Measurements from ENCODE around the gene HOXD3.

The HOXD3 gene

DNA sequence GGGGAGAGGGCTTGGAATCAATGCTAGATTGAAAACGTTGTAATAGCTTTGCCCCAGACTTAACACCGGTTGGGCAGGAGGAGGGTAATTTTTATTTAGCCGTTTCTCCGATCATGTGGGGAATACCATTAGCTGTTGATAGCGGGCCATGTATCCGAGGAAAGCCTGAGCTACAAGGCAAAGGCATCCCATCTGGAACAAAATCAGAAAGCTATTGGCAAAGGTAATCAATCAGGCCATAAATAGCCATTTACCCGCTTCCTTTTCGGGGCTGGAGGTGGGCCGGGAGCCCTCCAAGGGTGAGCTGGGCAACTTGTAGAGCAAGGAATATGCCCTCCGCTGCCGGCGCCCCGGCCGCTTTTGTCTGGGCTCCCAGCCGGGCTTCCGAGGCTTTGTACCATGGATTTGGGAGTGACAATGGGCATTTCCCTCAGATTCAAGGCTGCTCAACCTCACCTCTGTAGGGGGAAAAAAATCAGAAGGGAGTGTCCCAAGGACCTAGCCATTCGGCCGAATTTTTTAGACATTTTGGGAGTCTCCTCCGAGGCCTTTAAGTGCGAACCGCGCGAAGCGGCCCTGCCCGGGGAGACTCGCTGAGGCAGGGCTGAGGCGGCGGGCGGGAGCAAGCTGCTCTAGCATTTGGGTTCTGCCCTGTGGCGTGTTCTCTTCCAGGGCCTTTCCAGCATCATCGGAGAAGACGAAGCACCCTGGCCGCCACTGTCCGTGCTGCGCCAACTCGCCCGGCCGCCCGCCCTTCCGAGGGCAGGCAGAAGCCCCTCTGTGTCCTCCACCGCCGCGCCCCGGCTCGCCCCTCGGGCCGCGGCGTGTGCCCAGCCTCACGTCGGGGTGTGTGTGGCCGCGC, 35.7 kb upstream of the HOXD3 start:
- in situ Hi-C loops (cut with MboI; ENCODE audit: low sequenced_read_pairs) = no loop called here

DNA sequence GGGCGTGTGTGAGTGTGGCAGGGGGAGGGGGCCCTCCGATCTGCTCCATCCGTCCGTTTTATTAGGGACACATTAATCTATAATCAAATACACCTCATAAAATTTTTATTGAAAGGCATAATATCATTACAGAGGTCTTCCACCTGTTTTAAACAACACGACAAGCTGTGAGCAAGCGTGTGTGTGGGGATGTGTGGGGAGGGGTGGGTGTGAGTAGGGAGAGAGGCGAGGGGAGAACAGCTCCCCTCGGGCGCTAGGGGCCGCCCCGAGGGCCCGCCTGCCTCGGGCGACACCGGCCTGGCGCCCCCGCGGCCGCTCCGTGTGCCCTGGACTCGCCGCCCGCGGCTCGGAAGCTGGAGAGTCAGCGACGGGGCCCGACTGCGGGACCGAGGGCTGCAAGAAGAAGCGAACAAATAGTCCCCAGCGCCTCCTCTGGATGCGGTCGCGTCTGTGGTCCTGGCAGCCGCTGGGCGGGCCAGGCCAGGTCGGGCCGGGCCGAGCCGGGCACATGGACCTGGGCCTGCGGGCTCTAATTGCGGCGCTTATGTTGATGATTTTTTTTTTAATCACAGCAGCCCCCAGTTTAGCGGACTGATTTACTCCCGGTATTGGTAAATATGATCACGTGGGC, 34.9 kb upstream of the HOXD3 start:
- in situ Hi-C loops (cut with MboI; ENCODE audit: low sequenced_read_pairs) = no loop called here

DNA sequence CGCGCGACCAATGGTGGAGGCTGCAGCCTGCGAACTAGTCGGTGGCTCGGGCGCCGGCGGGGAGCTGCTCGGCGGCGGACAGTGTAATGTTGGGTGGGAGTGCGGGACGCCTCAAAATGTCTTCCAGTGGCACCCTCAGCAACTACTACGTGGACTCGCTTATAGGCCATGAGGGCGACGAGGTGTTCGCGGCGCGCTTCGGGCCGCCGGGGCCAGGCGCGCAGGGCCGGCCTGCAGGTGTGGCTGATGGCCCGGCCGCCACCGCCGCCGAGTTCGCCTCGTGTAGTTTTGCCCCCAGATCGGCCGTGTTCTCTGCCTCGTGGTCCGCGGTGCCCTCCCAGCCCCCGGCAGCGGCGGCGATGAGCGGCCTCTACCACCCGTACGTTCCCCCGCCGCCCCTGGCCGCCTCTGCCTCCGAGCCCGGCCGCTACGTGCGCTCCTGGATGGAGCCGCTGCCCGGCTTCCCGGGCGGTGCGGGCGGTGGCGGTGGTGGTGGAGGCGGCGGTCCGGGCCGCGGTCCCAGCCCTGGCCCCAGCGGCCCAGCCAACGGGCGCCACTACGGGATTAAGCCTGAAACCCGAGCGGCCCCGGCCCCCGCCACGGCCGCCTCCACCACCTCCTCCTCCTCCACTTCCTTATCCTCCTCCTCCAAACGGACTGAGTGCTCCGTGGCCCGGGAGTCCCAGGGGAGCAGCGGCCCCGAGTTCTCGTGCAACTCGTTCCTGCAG, 34.3 kb upstream of the HOXD3 start, which contains the start of gene HOXD9:
TSS of gene HOXD9 (plus strand) at position 37 of the 728 bp plus-strand sequence. CDS start at position 87, 50 bp downstream.
- in situ Hi-C loops (cut with MboI; ENCODE audit: low sequenced_read_pairs) = no loop called here

DNA sequence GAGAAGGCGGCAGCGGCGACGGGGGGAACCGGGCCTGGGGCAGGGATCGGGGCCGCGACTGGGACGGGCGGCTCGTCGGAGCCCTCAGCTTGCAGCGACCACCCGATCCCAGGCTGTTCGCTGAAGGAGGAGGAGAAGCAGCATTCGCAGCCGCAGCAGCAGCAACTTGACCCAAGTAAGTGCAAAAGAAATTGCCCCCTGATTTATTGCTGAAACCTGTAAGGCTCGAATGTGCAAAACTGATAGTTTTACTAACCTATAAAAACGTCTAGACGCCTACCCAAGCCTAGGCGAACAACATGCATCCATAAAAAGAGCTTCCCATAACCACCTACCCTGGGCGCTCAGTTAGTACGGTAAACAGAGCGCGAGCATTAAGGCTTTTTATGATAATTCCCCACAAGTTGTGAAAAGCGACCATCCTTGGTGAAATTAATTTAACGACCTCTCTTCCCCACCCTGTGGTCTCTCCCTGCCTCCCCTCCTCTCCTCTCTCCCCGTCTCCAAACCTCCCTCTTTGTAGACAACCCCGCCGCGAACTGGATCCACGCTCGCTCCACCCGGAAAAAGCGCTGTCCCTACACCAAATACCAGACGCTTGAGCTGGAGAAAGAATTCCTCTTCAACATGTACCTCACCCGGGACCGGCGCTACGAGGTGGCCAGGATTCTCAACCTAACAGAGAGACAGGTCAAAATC, 33.5 kb upstream of the HOXD3 start:
- in situ Hi-C loops (cut with MboI; ENCODE audit: low sequenced_read_pairs) = no loop called here

DNA sequence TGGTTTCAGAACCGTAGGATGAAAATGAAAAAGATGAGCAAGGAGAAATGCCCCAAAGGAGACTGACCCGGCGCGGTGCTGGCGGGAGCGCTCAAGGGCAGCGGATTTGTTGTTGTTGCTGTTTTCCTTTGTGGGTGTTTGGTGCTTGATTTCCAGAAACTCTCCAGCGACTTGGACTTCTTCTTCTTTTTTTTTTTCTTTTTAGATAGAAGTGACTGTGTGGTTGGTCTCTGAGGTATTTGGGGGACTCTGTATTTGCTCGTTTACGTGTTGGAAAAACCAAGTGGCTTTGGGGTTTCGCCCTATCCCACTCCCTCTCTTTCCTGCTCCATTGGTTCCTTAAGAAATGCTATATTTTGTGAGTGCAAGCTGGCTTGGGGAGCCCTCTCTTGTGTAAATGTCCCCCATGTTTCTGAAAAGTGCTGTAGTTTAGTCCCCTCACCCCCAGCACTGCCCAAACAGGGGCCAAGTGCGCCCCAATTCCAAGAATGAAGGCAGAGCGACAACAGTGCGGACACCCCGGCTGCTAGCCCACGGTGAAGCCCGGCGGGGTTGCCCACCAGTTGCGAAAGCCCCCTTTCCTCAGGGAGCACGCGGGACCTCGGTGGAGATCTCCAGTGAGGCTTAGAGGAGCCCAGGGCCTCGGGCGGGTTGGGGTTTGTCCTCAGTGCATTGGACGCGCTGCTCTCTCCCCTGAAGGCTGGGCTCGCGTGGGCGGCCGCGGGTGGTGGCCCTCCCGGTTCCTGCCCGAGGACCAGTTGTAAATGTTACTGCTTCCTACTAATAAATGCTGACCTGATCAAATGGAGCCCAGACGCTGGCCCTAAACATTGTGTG, 32.8 kb upstream of the HOXD3 start:
- in situ Hi-C loops (cut with MboI; ENCODE audit: low sequenced_read_pairs) = no loop called here

DNA sequence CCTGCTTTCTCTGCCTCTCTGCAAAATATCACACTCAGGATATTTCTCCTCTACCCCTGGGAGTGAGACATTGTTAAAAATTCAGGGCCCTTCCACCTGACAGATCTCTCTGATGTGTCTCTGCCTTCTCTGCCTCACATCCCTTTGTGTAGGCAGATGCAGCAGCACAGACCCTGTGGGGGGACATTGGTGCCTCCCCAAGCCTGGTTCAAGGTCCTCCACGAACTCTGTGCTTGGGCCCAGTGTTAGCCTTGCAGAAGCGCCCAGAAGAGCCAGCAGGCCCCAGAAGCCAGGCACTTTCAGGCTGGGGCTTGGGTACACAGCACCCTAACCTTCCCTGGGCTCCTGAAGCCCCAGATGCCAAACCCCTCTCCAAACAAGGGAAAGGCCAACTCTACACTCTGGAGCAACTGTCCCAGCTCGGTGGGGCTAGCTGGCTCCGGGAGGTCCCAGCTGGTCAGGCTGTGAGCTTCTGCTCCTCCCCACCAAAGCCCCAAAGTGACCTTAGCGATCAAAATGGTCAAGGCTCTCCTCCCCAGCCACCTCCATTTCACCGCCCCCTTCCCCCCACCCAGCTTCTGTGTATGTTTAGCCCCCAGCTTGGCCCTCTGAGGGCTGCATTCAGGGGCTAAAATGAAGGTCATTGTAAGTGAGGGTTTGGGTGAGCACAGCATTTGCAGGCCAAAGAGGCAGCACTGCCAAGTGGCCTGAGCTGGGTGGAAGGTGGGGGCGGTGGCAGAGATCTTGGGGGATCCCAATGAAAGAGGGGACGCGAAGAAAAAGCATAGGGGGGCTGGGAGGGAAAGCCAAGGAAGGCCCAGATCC, 31.9 kb upstream of the HOXD3 start:
- in situ Hi-C loops (cut with MboI; ENCODE audit: low sequenced_read_pairs) = loop anchor here (25.0 kb wide), 1 partner anchor 512 kb away; no protein-coding TSS in a partner anchor

DNA sequence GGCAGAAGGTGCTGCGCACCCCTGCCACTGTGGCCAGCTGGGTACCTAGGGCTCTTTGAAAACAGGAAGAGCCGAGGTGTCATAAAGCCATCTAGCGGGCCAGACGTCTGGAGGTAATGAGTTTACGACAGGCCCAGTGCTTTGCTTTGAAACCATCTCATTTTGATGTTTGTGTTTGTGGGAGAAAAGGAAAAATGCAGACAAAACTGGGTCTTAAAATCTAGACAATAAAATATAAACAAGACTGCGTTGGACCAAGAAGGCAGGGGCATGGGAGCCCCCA, 31.4 kb upstream of the HOXD3 start:
- in situ Hi-C loops (cut with MboI; ENCODE audit: low sequenced_read_pairs) = loop anchor here (25.0 kb wide), 1 partner anchor 512 kb away; no protein-coding TSS in a partner anchor

DNA sequence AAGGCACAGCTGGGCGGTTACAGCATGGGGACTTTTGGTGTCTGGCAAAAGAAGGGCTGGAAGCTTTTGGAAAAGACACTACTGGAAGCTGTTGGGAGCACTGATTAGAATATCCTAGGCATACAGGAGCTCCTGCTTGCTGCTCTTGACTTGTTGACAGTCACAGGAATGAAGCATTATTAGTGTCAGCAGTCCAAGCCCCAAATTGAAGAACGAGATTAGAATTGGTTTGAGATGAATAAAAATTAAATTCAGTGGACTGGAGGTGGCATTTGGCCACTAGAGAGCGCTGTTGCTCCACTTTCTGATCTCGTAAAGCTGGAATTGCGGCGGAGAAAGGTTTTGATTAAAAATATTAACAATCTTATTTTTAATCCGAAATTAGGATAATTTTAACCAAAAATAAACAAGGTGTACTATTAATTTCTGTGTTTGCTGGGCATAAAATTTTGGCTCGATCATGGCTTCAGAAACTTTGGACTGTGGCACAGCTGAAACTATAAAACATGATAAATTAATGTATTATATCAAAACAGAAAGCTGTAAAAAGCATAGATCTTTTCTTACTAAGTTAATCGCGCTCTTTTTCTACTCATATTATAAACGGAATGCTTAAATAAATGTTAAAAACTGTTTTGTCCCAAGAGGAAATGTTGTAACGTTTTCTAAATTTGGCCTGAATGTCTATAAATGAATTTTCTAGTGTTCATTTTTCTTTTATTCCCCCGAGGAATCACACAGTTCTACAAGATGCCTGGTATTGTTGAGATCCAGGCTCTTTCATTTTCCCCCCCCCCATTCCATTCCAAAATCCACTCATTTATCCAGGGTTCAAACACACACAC, 30.0 kb upstream of the HOXD3 start:
- in situ Hi-C loops (cut with MboI; ENCODE audit: low sequenced_read_pairs) = loop anchor here (25.0 kb wide), 1 partner anchor 510 kb away; no protein-coding TSS in a partner anchor

DNA sequence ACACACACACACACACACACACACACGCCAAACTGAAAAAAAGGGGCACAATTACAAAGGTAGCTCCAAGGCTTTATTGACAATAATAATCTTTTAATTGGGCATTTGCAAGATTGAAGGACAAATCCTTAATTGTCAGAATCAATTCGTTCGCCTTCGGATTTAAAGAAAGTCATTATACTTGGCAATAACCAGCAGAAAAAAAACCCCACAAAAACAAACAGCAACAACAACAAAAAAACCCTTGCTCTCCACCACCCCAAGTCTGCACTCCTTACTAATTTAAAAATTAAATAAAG, 29.4 kb upstream of the HOXD3 start:
- in situ Hi-C loops (cut with MboI; ENCODE audit: low sequenced_read_pairs) = loop anchor here (25.0 kb wide), 1 partner anchor 510 kb away; no protein-coding TSS in a partner anchor

DNA sequence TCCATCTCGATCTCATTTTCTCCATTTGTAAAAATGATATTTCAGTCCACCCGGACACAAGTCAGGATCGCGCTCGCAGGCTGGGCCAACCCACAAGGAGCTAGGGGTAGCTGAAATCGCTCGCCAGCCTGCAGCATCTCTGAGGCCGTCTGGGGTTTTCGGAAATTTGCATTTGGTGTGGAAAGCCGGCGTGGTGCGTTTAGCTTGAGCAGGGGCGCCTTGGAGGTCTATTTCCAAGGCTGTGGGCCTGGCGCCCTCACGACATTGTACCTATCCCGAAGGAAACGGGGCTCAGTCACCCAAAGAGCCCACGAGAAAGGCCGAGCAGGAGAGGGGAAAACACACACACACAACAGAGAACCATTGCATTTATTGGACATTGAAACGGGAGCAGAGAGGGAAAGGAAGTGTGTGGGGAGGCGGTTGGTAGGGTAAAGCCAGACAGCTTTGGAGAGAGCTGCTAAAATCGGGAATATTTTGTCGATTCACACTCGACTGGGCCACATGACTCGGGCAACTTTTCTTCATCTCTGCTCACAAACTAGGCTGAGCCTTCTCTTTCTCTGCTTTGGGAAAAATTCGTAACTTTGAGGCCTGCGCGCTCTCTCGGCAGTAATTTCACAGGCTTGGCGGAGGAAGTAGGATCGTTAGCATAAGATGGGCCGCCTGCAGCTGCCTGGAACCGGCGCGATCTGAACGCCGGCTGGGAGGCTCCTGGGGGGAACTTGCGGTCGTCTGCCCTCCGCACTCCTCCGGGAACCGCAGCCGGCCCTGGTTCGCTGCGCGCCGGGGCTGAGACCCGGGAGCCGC, 28.7 kb upstream of the HOXD3 start:
- in situ Hi-C loops (cut with MboI; ENCODE audit: low sequenced_read_pairs) = loop anchor here (25.0 kb wide), 1 partner anchor 509 kb away; no protein-coding TSS in a partner anchor

DNA sequence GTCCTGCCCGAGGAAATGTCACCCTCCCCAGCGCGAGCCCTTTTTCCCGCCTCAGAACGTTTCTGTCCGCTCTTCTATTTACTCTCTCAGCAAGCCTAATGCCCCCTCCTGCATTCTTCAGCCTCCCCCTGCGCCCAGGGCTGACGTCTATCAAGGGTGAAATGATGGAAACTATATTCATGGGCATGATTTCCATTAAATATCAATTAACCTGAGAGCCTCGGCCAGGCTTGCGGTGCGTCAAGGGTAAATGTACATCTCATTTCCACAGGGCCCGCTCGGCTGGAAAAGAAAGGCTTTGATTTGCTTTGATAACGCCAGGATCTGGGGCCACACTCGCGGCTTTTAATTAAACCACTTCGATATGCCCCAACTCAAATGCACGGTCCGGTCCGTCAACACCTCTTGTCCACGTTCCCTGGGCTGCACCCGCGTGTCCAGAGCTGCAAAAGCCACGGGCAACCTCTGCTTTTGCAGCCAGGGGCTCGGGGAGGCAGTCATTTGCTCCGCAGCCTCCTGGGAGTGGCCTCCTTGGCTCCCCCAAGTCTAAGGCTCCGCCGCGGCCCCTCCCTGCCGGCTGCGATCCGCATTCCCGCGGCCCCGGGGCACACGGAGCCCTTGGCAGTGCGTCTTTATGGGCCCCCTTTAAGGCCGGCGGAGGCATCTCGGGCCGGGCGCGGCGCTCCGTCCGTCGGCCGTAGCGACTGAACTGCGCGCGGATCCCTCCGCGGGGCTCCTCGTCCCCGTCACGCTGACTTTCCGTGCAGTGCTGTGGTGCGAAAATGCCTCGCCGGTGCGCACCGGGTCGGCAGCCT, 27.9 kb upstream of the HOXD3 start, which contains the start of gene HOXD8:
TSS of gene HOXD8 (plus strand) at position 724 of the 815 bp plus-strand sequence. CDS start 662 bp downstream, outside the sequence.
- in situ Hi-C loops (cut with MboI; ENCODE audit: low sequenced_read_pairs) = loop anchor here (25.0 kb wide), 1 partner anchor 508 kb away; no protein-coding TSS in a partner anchor

DNA sequence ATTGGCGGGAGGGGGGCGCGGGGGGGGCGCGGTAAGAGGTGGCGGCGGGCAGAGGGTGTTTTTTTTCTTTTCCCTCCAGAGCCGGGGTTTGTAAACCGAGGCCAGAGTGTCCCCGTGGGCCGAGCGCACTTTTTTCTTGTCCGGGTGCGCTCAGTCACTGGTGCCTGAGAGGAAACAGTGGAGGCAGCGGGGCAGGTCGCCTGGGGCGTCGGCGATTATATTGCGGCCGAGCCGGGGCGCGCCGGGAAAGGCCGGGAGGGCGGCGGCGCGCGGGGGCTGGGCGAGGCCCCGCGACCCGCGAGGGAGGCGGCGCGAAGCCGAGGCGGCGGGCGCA, 27.3 kb upstream of the HOXD3 start:
- in situ Hi-C loops (cut with MboI; ENCODE audit: low sequenced_read_pairs) = loop anchor here (25.0 kb wide), 1 partner anchor 508 kb away; no protein-coding TSS in a partner anchor

DNA sequence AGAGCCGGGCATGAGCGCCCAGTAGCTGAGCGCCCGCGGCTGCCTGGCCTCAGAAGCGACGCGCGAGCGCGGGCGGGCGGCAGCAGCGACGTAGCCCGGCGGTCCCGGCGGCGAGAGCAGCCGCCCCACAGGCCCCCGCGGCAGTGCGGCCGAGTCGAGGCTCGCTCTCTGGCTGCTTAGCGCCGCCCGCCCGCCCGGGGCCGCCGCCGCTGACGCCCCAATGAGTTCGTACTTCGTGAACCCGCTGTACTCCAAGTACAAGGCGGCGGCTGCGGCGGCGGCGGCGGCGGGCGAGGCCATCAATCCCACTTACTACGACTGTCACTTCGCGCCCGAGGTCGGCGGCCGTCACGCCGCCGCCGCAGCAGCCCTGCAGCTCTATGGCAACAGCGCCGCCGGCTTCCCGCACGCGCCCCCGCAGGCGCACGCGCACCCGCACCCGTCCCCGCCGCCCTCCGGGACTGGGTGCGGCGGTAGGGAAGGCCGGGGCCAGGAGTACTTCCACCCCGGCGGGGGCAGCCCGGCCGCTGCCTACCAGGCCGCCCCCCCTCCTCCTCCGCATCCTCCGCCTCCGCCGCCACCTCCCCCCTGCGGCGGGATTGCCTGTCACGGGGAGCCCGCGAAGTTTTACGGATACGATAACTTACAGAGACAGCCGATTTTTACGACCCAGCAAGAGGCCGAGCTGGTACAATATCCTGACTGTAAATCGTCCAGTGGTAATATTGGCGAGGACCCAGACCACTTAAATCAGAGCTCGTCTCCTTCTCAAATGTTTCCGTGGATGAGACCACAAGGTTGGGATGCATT, 26.8 kb upstream of the HOXD3 start:
- in situ Hi-C loops (cut with MboI; ENCODE audit: low sequenced_read_pairs) = loop anchor here (25.0 kb wide), 1 partner anchor 507 kb away; no protein-coding TSS in a partner anchor

DNA sequence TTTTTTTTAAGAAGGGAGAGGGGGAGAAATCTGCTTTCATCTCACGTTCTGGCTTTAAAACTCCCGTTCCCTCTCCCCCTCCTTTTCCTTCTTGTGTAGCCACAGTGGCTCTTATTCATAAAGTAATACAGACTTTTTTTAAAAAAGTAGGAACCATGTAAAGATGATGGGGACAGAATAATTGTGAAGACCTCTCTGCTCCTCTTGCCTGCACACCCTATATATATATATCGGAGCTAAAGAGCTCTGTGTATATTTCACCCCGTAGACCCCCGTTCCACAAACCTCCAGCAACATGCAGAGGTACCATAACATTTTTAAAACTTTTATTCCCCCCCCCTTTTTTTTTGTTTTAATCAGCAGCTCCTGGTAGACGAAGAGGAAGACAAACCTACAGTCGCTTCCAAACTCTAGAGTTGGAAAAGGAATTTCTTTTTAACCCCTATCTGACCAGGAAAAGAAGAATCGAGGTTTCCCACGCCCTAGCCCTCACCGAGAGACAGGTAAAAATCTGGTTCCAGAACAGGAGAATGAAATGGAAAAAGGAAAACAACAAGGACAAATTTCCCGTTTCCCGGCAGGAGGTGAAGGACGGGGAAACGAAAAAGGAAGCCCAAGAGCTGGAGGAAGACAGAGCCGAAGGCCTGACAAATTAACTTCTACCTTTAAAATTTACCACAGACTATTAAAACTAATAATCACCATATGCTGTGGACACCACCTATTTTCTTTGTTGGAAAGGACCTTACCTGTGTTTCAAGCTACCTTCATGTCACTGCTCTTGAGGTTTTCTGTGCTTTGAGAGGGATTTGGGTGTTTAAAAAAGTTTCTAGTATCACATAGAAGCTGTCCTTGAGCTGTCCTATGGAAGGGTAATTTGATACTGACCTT, 25.9 kb upstream of the HOXD3 start:
- in situ Hi-C loops (cut with MboI; ENCODE audit: low sequenced_read_pairs) = loop anchor here (25.0 kb wide), 1 partner anchor 506 kb away; no protein-coding TSS in a partner anchor

DNA sequence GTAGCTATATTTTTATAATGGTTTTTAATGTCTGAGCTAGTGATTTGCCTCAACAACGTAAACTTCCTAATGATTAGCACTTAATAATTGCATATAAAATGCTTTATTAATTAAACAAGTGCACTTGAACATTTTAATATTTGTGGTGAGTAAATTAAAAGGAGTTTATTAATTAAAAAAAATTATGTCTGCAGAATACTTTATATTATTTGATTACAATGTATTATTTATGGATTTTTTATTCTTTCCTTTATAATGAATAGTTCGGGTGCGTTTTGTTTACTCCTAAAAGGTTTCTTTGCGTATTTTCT, 25.3 kb upstream of the HOXD3 start:
- in situ Hi-C loops (cut with MboI; ENCODE audit: low sequenced_read_pairs) = loop anchor here (25.0 kb wide), 1 partner anchor 505 kb away; no protein-coding TSS in a partner anchor
